Suprapubic skin (tissue), 3 donors: ENCODE results near the gene QKI.

Experiments used
- CTCF ChIP-seq, 2 donors: fragments of 200-600 bp in 1 of 2; fragments of 450-650 bp in 1 of 2; sonication (generic) in 1 of 2; IDR thresholded peaks; one replicate each; pipeline ENCODE4 v1.5.1; 2016 to 2019; ENCODE audit warnings: antibody characterized with exemption in 2 of 2, mild to moderate bottlenecking in 1 of 2, moderate library complexity in 1 of 2
- POLR2A ChIP-seq, 2 donors: fragments of 450-650 bp; IDR thresholded peaks; one replicate each; pipeline ENCODE4 v1.6.1; 2017; ENCODE audit warnings: antibody characterized with exemption in 2 of 2, mild to moderate bottlenecking in 2 of 2, moderate library complexity in 2 of 2

- no peak for TF ChIP-seq CTCF (IDR thresholded peaks at IDR 0.05)
- no peak for TF ChIP-seq POLR2A (IDR thresholded peaks at IDR 0.05)
Measured at GRCh38 chr6:163516908-163517307, 102.4 kb downstream of the QKI start.
